ENCODE results near the gene TWNK. TPM values are rescaled to one million over a fixed set of nuclear protein-coding genes. Genes with fewer than 3 reads are reported as not detected.

TWNK gene
- total RNA-seq, 1 donor from 2014 or later = 5.4 TPM

DNA sequence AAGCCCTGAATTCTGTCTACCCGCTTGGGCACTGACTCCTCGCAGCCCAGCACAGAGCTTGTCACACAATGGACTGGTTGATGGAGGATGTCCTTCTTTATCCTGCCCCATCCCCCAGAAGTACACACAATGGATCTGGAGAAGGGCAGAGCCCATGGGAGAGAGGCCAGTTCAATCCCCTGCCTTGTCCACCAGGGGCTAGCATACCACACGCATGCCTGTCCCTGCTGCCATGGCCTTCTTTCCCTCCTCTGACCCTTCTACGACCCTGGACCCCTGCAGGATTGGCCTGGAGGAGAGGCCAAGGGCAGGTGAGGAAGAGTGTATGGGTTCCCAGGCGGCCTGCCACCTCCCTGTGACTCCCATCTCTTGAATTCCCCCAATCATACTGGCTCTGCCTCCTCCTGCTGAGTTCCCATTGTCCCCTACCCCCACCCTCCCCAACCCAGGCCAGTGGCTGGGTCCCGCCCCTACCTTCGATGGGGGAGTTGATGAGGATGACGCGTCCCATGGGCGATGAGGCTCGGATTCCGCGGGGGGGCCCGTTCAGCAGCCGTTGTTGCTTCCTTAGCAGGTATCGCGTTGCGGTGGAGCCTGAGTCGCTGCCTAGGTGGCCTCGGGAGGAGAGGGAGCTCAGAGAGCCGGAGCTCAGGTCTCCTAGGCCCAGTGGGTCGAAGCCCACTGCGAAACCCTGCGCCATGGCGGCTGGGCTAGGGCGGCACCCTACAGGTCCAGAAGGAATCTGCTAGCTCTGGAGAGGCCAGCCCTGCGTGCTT is 42.4 kb downstream of the TWNK start:
- no peaks in the 10 kb centered on the region for H3K27me3 Mint-ChIP-seq (ENCODE audit: low read depth)
- H3K4me1 Mint-ChIP-seq (ENCODE audit: low read depth) = peaks cover 28% of the 10 kb centered on the region
- no peak overlapping the region for H3K4me3 Mint-ChIP-seq (ENCODE audit: unreplicated experiment)
- TF ChIP-seq CTCF (IDR thresholded peaks at IDR 0.05) = peak; percentile 25
- H3K9me3 Mint-ChIP-seq (ENCODE audit: low read depth) = no peaks in the 10 kb centered on the region
- no peak overlapping the region for H3K27ac Mint-ChIP-seq (ENCODE audit: unreplicated experiment)
- H3K36me3 Mint-ChIP-seq (ENCODE audit: low read depth) = no peaks in the 10 kb centered on the region
- DNase-seq (ENCODE audit: low spot score) = peak; percentile 72

DNA sequence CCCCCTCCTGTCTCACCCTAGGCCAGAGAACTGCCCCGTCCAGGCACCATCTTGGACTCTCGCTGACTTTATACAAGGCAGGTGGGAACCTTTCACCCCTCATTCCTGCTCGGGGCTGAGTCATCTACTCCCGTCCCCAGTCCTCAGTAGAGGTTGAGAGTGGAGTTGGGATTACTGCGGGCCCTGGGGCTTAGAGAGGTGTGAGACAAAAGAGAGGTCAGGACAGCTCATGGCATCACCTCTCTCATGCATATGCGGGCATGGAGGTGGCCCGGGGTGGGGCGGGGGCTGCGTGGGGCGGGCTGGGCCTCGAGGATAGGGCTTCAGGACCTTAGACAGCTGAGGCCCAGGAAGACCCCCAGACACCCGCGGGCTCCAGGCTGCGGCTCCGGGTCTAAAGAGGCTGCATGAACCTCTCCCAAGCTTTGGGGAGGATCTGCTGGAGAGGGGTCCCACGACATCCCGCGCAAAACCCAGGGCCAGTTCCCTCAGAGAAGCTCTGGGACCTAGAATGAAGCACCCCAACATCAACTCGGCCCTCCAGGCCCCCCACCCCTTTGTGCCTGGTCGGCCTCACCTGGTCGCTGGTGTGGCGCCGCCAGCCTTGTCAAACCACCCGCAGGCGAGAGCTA is 43.3 kb downstream of the TWNK start:
- no peaks in the 10 kb centered on the region for H3K36me3 Mint-ChIP-seq (ENCODE audit: low read depth)
- no peak for TF ChIP-seq CTCF (IDR thresholded peaks at IDR 0.05)
- DNase-seq (ENCODE audit: low spot score) = peak; percentile 65
- no peaks in the 10 kb centered on the region for H3K9me3 Mint-ChIP-seq (ENCODE audit: low read depth)
- H3K27ac Mint-ChIP-seq (ENCODE audit: unreplicated experiment) = no peak overlapping the region
- H3K27me3 Mint-ChIP-seq (ENCODE audit: low read depth) = no peaks in the 10 kb centered on the region
- peaks cover 30% of the 10 kb centered on the region for H3K4me1 Mint-ChIP-seq (ENCODE audit: low read depth)
- peak overlapping the region; percentile 96 for H3K4me3 Mint-ChIP-seq (ENCODE audit: unreplicated experiment)

- peak; percentile 98 for DNase-seq (ENCODE audit: low spot score)
- Mint-ChIP-seq H3K4me1 (ENCODE audit: low read depth) (peaks cover 30% of the 10 kb centered on the region), H3K36me3 (ENCODE audit: low read depth) (peaks cover 2% of the 10 kb centered on the region), H3K4me3 (ENCODE audit: unreplicated experiment) (peak within 1 kb of the TSS; percentile 96), H3K9me3 (ENCODE audit: low read depth) (no peaks in the 10 kb centered on the region), H3K27ac (ENCODE audit: unreplicated experiment) (peak within 1 kb of the TSS; percentile 98), H3K27me3 (ENCODE audit: low read depth) (no peaks in the 10 kb centered on the region)
- TF ChIP-seq CTCF (IDR thresholded peaks at IDR 0.05) = peak; percentile 14
Observed at GRCh38 chr10:101031128-101031795, 43.9 kb downstream of the TWNK start, which contains the start of the genes PDZD7 and SFXN3. Gene PDZD7 (minus strand): TSS chr10:101031129. CDS start chr10:101030219, 910 bp downstream. Gene SFXN3 (plus strand): TSS chr10:101031234. CDS start chr10:101034695, 3,461 bp downstream.

- peaks cover 30% of the 10 kb centered on the region for H3K4me1 Mint-ChIP-seq (ENCODE audit: low read depth)
- H3K27ac Mint-ChIP-seq (ENCODE audit: unreplicated experiment) = peak overlapping the region; percentile 98
- H3K4me3 Mint-ChIP-seq (ENCODE audit: unreplicated experiment) = peak overlapping the region; percentile 96
- H3K36me3 Mint-ChIP-seq (ENCODE audit: low read depth) = peaks cover 7% of the 10 kb centered on the region
- no peak for TF ChIP-seq CTCF (IDR thresholded peaks at IDR 0.05)
- no peak for DNase-seq (ENCODE audit: low spot score)
- no peaks in the 10 kb centered on the region for H3K27me3 Mint-ChIP-seq (ENCODE audit: low read depth)
- H3K9me3 Mint-ChIP-seq (ENCODE audit: low read depth) = no peaks in the 10 kb centered on the region
Observed at GRCh38 chr10:101031796-101032636, 44.7 kb downstream of the TWNK start.

All from chondrocyte (in vitro differentiated cells).